Activated B cell treated with CpG ODN at 0.5 μM for 24 hours (primary cell): ENCODE data around the gene RASAL2. TPM values are rescaled to one million over a fixed set of nuclear protein-coding genes. Genes with fewer than 3 reads are reported as not detected.
"Not testable (repeated sequence)": the region's sequence is repeated elsewhere in the genome, so short reads cannot be mapped to it uniquely, and the experiment has no call there.

Experiments
- ATAC-seq: fragments of 200-7000 bp; cut with Tn5 transposase; one replicate; pipeline ENCODE4 v1.10.0; 2021; ENCODE audit warnings: low read depth, mild to moderate bottlenecking, moderate library complexity
- CTCF ChIA-PET: fragments of 350-600 bp; sonication (Branson Sonifier 250); formaldehyde crosslinking; loops from one replicate; lab custom pipeline; 2021; ENCODE audit warnings: antibody characterized with exemption; lab: Charles Lee
- POLR2A ChIA-PET: fragments of 350-600 bp; sonication (Branson Sonifier 250); formaldehyde crosslinking; loops from one replicate; lab custom pipeline; 2021; ENCODE audit warnings: antibody characterized with exemption; lab: Charles Lee
- DNase-seq: peaks from one replicate; pipeline ENCODE4 v3.0.0; 2022
- H3K27ac Mint-ChIP-seq: one replicate; pipeline ENCODE4 v1.8.0; 2020; ENCODE audit warnings: mixed read lengths
- H3K27me3 Mint-ChIP-seq: one replicate; pipeline ENCODE4 v1.8.0; 2021; ENCODE audit warnings: mixed read lengths
- H3K36me3 Mint-ChIP-seq: one replicate; pipeline ENCODE4 v1.8.0; 2021; ENCODE audit warnings: low read depth, mixed read lengths
- H3K4me1 Mint-ChIP-seq: one replicate; pipeline ENCODE4 v1.8.0; 2021; ENCODE audit warnings: mixed read lengths
- H3K4me3 Mint-ChIP-seq: one replicate; pipeline ENCODE4 v1.8.0; 2020; ENCODE audit warnings: mild to moderate bottlenecking, mixed read lengths
- H3K9me3 Mint-ChIP-seq: one replicate; pipeline ENCODE4 v1.8.0; 2020; ENCODE audit warnings: mixed read lengths
- CTCF ChIP-seq: fragments of 200-600 bp; IDR thresholded peaks from one replicate; pipeline ENCODE4 v1.8.0; 2022; ENCODE audit warnings: antibody characterized with exemption, mild to moderate bottlenecking
- intact Hi-C: fragments of 100-400 bp; cut with micrococcal nuclease; formaldehyde crosslinking; loops from one replicate; pipeline ENCODE4 v1.15.1; 2024
- total RNA-seq: library from RNA; stranded (reverse); gene quantifications from 2 replicates; pipeline ENCODE4 v1.2.3, GENCODE V29; 2022

The RASAL2 gene
- total RNA-seq, 1 donor from 2014 or later: 0.16 TPM

GRCh38 chr1:178189814-178190213 is 95.9 kb downstream of the RASAL2 start:
- Mint-ChIP-seq H3K36me3 (no peaks in the 10 kb centered on the region), H3K27me3 (peaks cover 19% of the 10 kb centered on the region), H3K9me3 (no peaks in the 10 kb centered on the region), H3K4me3 (no peak overlapping the region), H3K27ac (no peak overlapping the region), H3K4me1 (peaks cover 3% of the 10 kb centered on the region)
- no peak for TF ChIP-seq CTCF
- ChIA-PET CTCF (no interaction called here), POLR2A (no interaction called here)
- no peak for ATAC-seq
- intact Hi-C loops: loop anchor here (5.0 to 10.0 kb wide), 2 partner anchors 158 to 245 kb away; no protein-coding TSS in a partner anchor
- no peak for DNase-seq

- no peak for DNase-seq
- Mint-ChIP-seq H3K9me3 (no peaks in the 10 kb centered on the region), H3K36me3 (no peaks in the 10 kb centered on the region), H3K4me1 (peaks cover 3% of the 10 kb centered on the region), H3K27me3 (peaks cover 16% of the 10 kb centered on the region), H3K4me3 (no peak overlapping the region), H3K27ac (no peak overlapping the region)
- intact Hi-C loops: loop anchor here (10.0 kb wide), 1 partner anchor 246 kb away; no protein-coding TSS in a partner anchor
- no peak for ATAC-seq
- TF ChIP-seq CTCF: no peak
- CTCF ChIA-PET: no interaction called here
- POLR2A ChIA-PET: no interaction called here
Measured at GRCh38 chr1:178190881-178191280, 97.0 kb downstream of the RASAL2 start.

GRCh38 chr1:178192686-178193085 is 98.8 kb downstream of the RASAL2 start:
- no peak for DNase-seq
- ATAC-seq: no peak
- Mint-ChIP-seq H3K36me3 (no peaks in the 10 kb centered on the region), H3K4me3 (no peak overlapping the region), H3K4me1 (peaks cover 3% of the 10 kb centered on the region), H3K9me3 (no peaks in the 10 kb centered on the region), H3K27ac (no peak overlapping the region), H3K27me3 (peaks cover 14% of the 10 kb centered on the region)
- CTCF ChIA-PET: no interaction called here
- POLR2A ChIA-PET: no interaction called here
- TF ChIP-seq CTCF: no peak
- intact Hi-C loops: loop anchor here (10.0 kb wide), 1 partner anchor 248 kb away; no protein-coding TSS in a partner anchor

GRCh38 chr1:178196631-178197030 is 102.7 kb downstream of the RASAL2 start:
- no peaks in the 10 kb centered on the region for H3K36me3 Mint-ChIP-seq
- H3K27me3 Mint-ChIP-seq: peaks cover 1% of the 10 kb centered on the region
- peaks cover 3% of the 10 kb centered on the region for H3K4me1 Mint-ChIP-seq
- peaks cover 6% of the 10 kb centered on the region for H3K9me3 Mint-ChIP-seq
- H3K27ac Mint-ChIP-seq: no peak overlapping the region
- H3K4me3 Mint-ChIP-seq: no peak overlapping the region
- TF ChIP-seq CTCF: no peak
- CTCF ChIA-PET: no interaction called here
- ATAC-seq: no peak
- no peak for DNase-seq
- intact Hi-C loops: loop anchor here (10.0 kb wide), 1 partner anchor 252 kb away; no protein-coding TSS in a partner anchor
- POLR2A ChIA-PET: no interaction called here

GRCh38 chr1:178202095-178202494 is 108.2 kb downstream of the RASAL2 start:
- H3K27ac Mint-ChIP-seq, H3K4me1 Mint-ChIP-seq, DNase-seq, ATAC-seq, intact Hi-C loops, H3K4me3 Mint-ChIP-seq, CTCF ChIA-PET, H3K27me3 Mint-ChIP-seq, H3K9me3 Mint-ChIP-seq, H3K36me3 Mint-ChIP-seq, POLR2A ChIA-PET: not testable (repeated sequence)

GRCh38 chr1:178202546-178202945 is 108.6 kb downstream of the RASAL2 start:
- H3K9me3 Mint-ChIP-seq, CTCF ChIA-PET, H3K27ac Mint-ChIP-seq: not testable (repeated sequence)

GRCh38 chr1:178208269-178208856 is 114.5 kb downstream of the RASAL2 start:
- H3K36me3 Mint-ChIP-seq, DNase-seq, CTCF ChIA-PET, H3K27ac Mint-ChIP-seq, ATAC-seq, H3K27me3 Mint-ChIP-seq, intact Hi-C loops, H3K4me3 Mint-ChIP-seq, H3K4me1 Mint-ChIP-seq, POLR2A ChIA-PET: not testable (repeated sequence)
- peaks cover 24% of the 10 kb centered on the region for H3K9me3 Mint-ChIP-seq

More at GRCh38 chr1:178202546-178202945, 108.6 kb downstream of the RASAL2 start:
- H3K4me3 Mint-ChIP-seq, ATAC-seq, intact Hi-C loops, POLR2A ChIA-PET, H3K27me3 Mint-ChIP-seq, H3K4me1 Mint-ChIP-seq, H3K36me3 Mint-ChIP-seq, DNase-seq: not testable (repeated sequence)
